Effector CD4-positive, alpha-beta T cell (primary cell): ENCODE measurements around the gene OSTN.
"Not testable (repeated sequence)": the region's sequence is repeated elsewhere in the genome, so short reads cannot be mapped to it uniquely, and the experiment has no call there.

ENCODE experiments used
- DNase-seq: peaks from one replicate; pipeline ENCODE4 v3.0.0-alpha.2; 2020

Gene OSTN

DNA sequence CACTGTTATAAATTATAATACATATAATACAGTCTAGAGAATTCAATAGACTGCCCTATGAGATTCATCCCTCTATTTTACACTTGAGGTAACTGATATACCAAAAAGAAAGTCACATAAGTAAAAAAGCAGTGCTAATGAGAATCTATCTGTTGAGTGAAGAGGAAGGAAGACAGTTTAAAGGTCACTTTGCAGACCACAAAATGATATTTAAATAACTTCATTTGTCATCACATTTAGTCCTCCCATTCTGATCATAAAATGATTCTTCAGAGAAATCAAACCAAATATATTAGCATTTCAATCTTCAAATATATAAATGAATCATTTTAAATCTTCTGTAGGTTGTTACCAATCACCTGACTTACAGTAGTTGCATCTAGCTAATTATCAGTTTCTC, 69.7 kb downstream of the OSTN start:
- no peak for DNase-seq

DNA sequence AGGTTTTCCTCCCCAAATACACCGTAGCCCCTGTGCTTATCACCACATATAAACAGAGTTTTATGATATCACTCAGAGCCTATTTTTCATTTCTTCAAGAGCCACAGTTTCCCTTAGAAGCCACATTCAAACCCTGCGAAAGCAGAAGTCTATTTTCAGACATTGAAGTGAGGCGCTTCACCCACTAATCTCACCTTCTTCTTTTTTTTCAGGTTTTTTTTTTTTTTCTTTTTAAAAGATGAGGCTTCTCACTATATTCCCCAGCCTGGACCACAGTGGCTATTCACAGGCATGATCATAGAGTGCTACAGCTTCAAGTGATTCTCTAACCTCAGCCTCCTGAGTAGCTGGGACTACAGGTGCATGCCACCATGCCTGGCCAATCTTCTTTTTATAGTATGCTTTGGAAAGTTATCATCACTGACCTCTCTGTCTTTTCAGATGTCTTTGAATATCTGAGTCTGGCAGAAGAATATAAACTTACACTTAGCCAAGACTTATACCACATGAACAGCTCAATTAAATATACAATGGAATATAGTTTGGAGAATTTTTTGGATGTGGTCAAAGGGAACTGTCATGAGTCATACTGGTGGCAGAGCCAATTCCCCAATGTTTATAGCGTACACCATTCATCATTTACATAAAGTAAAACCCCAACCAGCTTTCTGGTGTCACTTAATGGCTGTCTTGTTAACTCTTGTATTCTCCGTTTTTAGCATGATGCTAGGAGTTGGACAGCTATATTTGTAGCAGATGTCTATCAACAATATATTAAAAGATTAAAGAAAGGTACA, 70.4 kb downstream of the OSTN start:
- DNase-seq = no peak

DNA sequence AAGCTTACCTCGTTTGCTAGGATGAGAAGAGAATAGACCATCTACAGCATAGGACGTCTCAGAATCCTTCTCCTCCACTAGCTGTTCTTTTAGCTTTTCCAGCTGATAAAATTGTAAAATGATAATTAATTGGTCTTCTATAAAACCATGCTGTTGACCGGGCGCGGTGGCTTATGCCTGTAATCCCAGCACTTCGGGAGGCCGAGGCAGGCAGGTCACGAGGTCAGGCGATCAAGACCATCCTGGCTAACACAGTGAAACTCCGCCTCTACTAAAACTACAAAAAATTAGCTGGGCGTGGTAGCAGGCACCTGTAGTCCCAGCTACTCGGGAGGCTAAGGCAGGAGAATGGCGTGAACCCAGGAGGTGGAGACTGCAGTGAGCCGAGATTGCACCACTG, 76.2 kb downstream of the OSTN start:
- not testable (repeated sequence) for DNase-seq

DNA sequence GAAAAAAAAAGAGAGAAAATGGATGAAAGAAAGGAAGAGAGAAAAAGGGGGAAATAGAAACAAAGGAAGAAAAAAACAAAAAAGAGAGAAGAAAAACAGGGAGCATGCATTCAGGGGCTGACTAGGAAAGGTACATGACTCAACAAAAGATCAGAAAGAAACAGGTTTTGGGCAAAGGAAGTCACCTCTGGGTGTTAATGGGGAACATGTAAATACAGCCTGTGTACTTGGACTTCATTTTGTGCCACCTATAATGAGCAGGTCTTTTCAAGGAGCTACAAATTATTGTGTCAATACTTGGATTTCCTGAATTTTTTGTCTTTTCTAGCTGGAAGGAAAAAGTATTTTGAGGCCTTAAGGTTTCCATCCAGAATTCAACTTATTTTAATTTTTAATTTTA, 76.7 kb downstream of the OSTN start:
- no peak for DNase-seq

DNA sequence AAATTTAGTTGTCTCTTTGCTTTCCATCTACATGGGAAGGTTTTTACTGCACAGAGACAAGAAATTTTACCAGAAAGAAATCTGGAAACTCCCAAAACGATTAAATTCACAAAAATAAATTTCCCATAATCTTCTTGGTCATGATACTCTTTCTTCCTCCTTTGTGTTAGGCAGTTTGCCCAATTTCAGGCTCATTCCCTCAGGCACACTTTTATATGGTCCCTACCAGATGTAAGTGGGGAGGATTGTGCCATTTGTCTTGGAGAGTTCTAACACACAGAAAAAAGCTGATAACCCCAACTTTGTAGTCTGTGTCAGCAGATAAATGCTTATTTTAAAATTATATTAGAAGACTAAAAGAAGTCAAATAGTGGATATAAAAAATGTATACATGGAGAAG, 81.1 kb downstream of the OSTN start:
- no peak for DNase-seq

DNA sequence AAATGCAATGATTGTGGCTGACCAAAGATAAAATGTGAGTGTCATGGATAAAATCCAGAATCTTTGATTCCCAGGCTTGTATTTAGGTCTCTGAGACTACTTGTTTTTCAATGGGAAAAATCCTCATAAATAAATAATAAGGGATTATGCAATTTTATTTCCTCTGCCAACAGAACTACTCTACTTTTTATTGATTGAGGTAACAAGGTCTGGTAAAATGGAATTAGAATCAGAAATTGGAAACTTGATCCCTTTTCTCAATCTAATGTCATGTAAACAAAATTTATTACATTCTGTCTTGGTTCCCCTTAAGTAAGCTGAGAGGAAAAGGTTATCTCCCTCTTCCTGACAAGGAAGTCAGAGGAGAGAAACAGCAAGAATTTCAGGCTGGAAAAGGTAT, 81.8 kb downstream of the OSTN start:
- no peak for DNase-seq

DNA sequence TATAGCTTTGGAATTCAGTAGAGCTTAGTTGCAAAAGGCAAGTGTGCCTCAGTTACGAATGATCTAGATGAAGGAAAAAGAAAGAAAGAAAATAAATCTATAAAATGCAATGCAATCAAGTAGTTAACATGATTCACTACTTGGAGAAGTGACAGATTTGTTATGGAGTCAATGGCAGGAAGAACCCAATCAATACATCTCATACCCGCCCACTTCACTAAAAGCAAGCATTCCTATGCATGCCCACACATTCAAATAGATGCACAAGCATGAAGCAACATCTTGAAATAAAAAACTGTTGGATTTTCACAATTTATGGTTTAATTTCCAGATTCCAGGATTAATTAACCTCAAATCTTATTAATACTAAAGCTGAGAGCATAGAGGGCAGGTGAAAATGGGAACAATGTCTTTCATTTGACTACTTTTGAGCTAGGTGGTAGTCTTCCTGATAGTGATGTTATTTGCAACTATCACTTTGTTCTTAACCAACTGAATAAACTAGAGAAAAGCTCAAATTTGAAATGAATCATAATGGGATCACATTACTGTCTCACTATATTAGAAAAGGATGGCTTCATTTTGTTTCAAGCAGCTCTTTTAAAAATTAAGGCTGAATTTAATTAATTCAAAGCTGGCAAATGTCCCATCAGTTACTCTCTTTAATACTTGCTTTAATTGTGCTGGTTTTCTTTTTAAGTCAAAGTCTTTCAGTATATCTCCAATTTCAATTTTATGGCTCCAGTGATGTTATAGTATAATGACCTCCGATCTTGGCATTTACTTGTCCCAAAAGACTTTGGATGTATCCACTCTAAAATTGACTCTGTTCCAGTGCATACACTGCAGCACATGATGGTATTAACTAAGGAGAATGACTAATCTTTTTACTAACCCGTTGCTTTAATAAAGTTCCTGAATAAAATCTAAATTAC, 83.5 kb downstream of the OSTN start:
- no peak for DNase-seq

DNA sequence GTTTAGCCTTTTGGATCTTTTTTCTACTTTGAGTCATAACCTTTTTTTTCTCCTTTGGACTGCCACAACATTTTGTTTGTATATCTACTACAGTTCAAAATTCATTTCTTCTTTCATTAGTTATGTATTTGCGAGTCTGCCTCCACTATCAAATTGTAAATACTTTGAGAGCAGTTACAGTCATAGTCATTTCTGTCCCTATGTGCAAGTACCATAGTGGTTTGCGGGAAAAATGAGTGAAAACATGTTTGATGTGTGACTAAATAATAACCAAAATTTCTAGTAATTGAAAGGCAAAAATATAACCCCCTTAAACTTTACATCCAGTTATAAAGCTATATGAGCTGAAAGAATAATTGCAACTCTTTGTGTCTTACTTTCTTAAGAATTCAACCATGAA, 84.4 kb downstream of the OSTN start:
- DNase-seq = no peak

DNA sequence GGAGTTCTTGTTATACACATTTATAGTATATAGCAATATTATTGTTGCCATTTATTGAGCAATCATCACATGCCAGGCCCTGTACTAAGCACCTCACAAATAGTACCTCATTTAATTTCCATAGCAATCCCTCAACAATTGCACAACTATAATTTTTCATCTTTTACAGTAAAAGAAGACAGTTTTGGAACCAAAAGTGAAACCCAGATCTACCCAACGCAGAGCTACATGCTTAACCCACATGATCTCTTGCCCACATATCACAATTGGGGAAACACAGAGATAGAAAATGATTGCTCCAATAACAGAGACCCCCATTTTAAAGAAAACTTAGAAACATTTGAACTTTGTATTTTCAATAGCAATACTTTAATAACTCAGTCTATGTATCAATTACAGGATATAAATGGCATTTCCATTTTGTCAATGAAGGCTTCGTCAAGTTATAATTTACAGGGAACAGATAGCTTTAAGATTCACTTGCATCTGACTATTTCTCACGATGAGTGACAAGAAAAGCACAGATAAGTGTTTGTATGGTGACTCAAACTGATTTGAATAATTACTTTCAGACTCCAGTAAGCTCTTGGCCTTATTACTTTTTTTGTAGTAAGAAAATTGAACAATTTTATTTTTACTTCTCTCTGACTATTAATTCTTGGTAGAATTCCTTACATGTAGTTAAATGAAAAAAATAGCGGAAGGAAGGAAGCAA, 91.4 kb downstream of the OSTN start:
- no peak for DNase-seq

DNA sequence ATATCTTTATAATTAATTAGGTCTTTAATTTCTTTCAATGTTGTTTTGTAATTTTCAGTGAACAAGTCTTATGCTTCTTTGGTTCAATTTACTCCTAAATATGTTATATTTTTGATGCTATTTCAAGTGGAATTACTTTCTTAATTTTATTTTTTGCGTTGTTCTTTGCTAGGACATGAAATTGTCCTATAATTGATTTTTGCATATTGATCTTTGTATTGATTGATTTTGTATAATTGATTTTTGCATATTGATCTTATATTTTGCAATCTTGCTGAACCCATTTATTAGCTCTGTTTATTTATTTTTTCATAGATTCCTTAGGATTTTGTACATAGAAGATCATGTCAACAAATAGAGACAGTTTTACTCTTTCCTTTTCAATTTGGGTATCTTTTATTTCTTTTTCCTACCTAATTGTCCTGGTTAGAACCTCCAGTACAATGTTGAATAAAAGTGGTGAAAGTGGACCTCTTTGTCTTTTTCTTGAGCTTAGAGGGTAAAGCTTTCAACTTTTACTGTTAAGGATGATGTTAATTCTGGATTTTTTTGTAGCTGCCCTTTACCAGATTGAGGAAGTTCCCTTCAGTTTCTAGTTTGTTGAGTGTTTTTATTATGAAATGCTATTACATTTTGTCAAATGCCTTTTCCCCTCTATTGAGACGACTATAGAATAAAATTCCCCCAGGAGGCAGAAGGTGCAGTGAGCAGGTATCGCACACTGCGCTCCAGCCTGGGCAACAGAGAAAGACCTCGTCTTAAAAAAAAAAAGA, 93.4 kb downstream of the OSTN start:
- DNase-seq = no peak

DNA sequence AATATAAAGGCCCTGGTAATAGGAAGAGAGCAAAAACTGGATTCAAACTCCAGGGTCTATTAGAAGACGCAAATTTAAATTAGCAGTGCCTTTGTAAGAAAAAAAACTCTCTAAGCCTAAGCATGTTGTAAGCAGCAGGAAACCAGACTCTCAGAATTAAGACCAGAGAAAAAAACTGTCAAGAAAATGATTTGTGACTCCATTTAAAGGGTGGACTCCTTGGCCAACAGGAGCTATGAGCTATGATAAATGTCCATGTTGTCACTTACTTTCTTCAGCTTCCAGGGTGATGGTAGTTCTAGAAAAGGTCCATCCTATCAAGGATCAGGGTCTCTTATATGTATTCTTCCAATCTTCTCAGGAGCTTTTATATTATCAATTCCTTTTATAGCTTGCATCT, 95.2 kb downstream of the OSTN start:
- DNase-seq = no peak

DNA sequence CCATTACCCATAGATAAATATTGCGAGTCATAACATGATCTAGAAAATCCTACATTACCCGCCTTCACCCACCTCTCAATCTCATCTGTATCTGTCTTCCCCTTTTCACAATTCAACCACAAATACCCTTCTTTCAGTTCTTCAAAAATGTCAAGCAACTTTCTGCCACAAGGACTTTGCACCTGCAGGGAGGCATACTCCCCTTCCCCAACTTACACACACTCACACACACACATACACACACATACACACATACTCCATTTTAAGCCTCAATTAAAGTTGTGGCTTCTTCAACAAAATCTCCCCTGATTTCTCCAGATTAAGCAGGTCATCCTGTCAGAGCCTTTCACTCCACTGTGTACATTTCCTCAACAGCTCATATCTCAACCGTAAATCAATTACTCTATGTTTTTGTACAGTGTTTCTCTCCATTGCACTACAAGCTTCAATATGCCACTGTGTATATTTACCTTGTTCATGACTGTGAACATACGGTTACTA, 97.0 kb downstream of the OSTN start:
- DNase-seq = no peak

DNA sequence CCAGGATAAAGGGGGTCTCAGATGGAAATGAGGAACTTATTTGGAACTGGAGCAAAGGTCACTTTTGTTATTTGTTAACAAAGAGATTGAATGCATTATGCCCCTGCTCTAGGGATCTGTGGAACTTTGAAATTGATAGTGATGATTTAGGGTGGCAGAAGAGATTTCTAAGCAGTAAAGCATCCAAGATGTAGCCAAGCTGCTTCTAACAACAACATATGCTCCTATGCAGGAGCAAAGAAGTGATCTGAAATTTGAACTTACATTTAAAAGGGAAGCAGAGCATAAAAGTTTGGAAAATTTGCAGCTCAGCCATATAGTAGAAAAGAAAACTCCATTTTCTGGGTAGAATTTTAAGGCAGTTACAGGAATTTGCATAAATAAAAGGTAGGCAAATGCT, 99.8 kb downstream of the OSTN start:
- no peak for DNase-seq

DNA sequence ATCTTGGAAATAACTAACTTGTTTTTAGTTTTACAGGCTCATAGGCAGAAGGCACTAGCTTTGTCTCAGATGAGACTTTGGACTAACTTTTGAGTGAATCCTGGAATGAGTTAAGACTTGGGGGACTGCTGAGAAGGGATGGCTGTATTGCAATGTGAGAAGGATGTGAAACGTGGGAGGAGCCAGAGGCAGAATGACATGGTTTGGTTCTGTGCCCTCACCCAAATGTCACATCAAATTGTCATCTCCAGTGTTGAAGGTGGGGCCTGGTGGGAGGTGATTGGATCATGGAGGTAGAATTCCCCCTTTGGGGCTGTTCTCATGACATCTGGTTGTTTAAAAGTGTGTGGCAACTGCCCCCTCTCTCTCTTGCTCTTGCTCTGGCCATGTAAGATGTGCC, 101.4 kb downstream of the OSTN start:
- no peak for DNase-seq

DNA sequence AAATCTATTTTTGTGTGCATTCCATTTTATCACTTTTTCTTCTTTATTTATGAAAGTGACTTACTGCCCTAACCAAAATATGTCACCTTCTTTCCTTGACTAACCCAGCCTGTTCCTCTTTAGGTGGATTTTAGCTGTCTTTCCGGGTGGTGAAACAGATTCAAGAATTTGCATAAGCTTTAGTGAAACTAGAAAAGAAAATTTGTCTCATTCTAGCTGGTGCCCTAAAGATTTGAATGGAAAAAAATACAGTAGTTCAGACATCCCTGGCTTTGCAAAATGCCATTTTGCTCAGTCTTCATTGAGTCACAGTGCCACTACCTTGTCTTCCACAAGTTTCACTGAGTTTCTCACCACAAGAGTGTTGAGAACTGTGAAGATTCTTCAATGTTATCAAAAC, 102.0 kb downstream of the OSTN start:
- DNase-seq = no peak

DNA sequence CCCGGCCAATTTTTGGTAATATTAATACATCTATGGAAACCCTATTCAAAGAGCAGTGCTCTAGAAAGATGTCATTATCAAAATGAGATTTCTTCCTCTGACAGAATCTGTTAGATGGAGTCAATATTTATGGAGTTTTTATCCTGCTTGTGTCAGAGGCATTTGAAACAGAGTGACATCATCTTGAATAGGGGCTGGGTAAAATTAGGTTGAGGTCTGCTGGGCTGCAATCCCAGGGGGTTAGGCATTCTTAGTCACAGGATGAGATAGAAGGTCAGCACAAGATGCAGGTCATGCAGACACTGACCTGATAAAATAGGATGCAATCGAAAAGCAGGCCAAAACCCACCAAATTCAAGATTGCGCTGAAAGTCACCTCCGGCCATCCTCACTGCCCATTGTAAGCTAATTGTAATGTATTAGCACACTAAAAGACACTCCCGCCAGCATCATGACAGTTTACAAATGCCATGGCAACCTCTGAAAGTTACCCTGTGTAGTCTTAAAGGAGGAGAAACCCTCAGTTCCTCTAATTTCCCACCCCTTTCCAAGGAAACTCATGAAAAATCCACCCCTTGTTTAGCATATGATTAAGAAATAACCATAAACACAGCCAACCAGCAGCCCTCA, 102.9 kb downstream of the OSTN start:
- DNase-seq = no peak

DNA sequence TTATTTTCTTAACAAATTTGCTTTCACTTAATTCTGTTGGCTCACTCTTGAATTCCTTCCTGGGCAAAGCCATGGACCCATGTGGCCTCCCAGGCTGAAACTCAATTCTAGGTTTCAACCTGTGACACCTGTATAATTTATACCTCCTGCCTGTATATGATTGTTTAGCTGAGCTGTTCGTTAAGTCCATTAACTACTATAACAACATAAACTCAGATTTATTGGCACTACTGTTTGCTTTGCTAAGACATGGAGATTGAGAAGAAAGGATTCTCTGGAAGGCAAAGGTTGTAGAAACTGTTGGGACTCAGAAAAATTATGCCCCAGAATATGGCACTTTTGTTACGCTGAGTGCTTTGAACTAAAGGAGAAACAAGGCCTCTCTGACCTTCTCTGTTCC, 103.4 kb downstream of the OSTN start:
- DNase-seq = no peak

DNA sequence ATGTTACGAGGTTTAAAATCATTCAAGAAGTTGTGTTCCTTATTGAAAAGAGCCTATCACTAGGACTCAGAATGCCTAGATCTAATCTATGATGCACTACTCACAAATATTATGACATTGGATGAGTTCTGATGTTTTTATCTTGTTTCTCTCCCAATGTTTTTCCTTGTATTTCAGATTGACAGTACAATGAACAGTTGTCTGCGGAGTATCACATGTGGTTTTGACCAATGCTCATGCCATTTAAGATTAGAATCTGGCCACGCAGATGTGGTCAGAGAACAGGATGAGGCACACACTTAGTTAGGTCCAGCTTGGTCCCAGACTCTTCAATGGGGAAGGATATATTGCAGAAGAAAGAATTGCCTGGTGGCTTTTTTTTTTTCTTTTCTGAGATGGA, 104.6 kb downstream of the OSTN start:
- no peak for DNase-seq

DNA sequence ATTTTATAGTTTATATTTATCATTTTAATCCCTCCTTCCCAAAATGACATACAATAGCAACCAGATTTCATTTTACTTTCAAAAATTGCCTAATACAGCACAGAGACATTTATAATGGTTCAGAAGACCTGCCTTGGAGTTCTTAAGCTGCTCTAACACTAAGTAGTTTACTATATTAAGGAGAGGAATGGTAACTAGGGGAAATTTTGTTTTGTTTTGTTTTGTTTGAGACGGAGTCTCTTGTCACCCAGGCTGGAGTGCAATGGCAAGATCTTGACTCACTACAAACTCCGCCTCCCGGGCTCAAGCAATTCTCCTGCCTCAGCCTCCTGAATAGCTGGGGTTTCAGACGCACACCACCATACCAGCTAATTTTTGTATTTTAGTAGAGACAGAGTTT, 107.4 kb downstream of the OSTN start:
- DNase-seq = no peak

DNA sequence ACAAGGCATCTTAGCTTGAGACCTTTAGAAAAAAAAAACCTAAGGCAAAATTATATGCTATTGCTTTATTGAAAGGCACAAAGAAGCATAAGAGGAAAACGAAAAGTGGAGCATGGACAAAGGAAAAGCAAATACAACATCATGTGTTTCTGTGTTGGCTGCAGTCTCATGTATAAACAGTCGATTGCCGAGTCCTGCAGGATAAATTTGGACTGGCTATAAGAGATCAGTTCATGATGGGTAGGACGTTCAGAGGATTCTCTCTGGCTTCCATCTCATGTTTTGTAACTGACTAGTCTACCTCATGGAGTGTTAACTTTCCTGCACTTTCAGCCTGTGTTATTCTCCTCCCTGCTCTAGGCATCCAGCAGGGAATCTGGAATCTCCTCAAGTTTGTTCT, 108.3 kb downstream of the OSTN start:
- DNase-seq = no peak

DNA sequence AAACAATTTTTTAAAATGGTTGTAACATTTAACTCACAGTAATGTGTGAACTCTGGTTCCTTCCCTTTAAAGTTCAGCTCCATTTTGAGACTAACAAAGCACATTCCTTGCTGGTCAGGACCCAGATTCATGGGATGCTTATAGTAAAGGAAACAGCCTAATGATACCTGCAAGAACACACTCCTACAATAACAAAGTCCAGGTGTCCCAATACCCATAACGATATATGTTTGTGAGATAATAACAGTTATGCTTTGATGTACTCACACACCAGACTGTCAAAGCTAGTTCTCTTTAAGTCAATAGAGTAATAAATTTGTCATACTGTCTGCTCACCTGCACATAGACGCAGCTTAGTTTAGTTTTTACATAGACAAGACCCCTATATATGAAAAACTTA, 114.3 kb downstream of the OSTN start:
- DNase-seq = no peak

DNA sequence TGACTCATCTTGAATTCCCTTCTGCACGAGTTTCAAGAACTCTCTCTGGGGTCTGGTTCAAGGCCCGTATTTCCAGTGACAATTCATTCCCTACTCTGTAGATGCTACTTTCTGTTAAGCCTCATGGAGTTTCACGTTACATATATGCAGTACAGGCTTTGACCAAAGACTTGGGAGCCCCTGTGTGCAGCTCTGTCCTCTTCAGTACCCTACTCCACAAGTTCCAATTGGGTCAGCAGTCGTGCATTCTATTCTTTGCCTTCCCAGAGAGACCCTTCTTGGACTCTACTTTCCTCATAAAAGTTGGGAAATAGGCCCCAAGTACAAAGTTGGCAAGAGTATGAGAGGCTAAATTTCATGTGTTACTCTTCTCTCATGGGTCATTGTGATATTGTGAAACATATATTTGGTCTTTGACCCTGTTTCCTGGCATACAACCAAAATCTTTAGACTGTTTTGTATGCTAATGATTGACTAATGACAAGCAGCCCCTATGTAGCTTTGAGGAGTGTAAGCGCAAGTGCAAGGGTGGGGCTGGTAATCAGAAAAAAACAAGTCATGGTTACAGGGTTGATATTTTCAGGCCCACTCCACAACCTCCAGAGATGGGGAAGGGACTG, 115.2 kb downstream of the OSTN start:
- DNase-seq = no peak
